GM18909 (cell line): ENCODE measurements around the gene CPXM1.

Experiments used
- ATAC-seq: cut with Tn5 transposase; IDR thresholded peaks from one replicate; pipeline ENCODE4 v1.9.1; 2021; ENCODE audit warnings: mild to moderate bottlenecking; ENCODE audit not compliant: unreplicated experiment, poor library complexity

Gene CPXM1

GRCh38 chr20:2751878-2752566 lies 48.4 kb downstream of the CPXM1 start:
- no peak for ATAC-seq

- ATAC-seq: no peak
These were observed 49.0 kb downstream of the CPXM1 start for GRCh38 chr20:2751347-2751877.

- no peak for ATAC-seq
These were observed 49.8 kb downstream of the CPXM1 start for GRCh38 chr20:2750491-2751251.

GRCh38 chr20:2749951-2750490 lies 50.4 kb downstream of the CPXM1 start:
- ATAC-seq: no peak

- no peak for ATAC-seq
These were observed 51.0 kb downstream of the CPXM1 start for GRCh38 chr20:2749343-2749950.

GRCh38 chr20:2748551-2749342 lies 51.7 kb downstream of the CPXM1 start:
- ATAC-seq: no peak

GRCh38 chr20:2747676-2748235 lies 52.7 kb downstream of the CPXM1 start:
- ATAC-seq: no peak

GRCh38 chr20:2746636-2747265 lies 53.7 kb downstream of the CPXM1 start:
- ATAC-seq: no peak

- ATAC-seq: no peak
These were observed 54.3 kb downstream of the CPXM1 start for GRCh38 chr20:2745936-2746635.

- ATAC-seq: no peak
These were observed 55.1 kb downstream of the CPXM1 start for GRCh38 chr20:2745060-2745910.
